ENCODE data around the gene CDH5. TPM values are rescaled to one million over a fixed set of nuclear protein-coding genes. Genes with fewer than 3 reads are reported as not detected.

CDH5 gene
- 10 to 100 TPM; 33.2 to 62.7 (median 46.6) TPM for total RNA-seq
- polyA plus RNA-seq = 10 to 100 TPM in 1 of 3 donors, 1 to 10 TPM in 2; 6.7 to 12.6 (median 8.9) TPM
- long read RNA-seq, donor 1, full-length matches to known transcripts = 15 of 38 reads
- long read RNA-seq, donor 1, partial matches to known transcripts = 23 of 38 reads
- long read RNA-seq, donor 1, other reads (novel, unspliced or antisense) = 0 of 38 reads
- long read RNA-seq, donor 2, full-length matches to known transcripts = 10 of 20 reads
- long read RNA-seq, donor 2, partial matches to known transcripts = 10 of 20 reads
- long read RNA-seq, donor 2, other reads (novel, unspliced or antisense) = 0 of 20 reads

GRCh38 chr16:66366433-66367299, at the start of gene CDH5:
Gene CDH5 (plus strand): TSS chr16:66366691. CDS start chr16:66379338, 12,647 bp downstream.
- DNase-seq = peak; percentile 87
- peaks cover 0 to 48% (median 0%) of the 10 kb centered on the region in 7 donors for H3K27me3 ChIP-seq (replicated peaks in 1 of 7)
- no peaks in the 10 kb centered on the region for H3K36me3 ChIP-seq
- H3K4me3 ChIP-seq = peak within 1 kb of the TSS in 7 of 8 donors; percentile 23 to 66 (median 34)
- peak within 1 kb of the TSS in 7 of 8 donors; percentile 37 to 78 (median 63) for H3K27ac ChIP-seq
- H3K9me3 ChIP-seq = no peaks in the 10 kb centered on the region
- TF ChIP-seq CTCF (IDR thresholded peaks at IDR 0.05 in 8 of 11, conservative IDR thresholded peaks at IDR 0.05 in 3 of 11) = no peak
- TF ChIP-seq POLR2AphosphoS5 (IDR thresholded peaks at IDR 0.05) = peak; percentile 66 to 86 (median 79)
- no peak for TF ChIP-seq POLR2A (IDR thresholded peaks at IDR 0.05)
- intact Hi-C loops (cut with DNase I; ENCODE audit: low total_unique reads) = no loop called here
- H3K4me1 ChIP-seq = peaks cover 0 to 82% (median 61%) of the 10 kb centered on the region in 6 donors
- 40 to 72% (median 53%) methylated on average over 10 to 25 of the region's 25 CpGs for WGBS, 5 donors

GRCh38 chr16:66318505-66318904, 48.0 kb upstream of the CDH5 start:
- TF ChIP-seq POLR2AphosphoS5 (IDR thresholded peaks at IDR 0.05) = no peak
- no peak for TF ChIP-seq POLR2A (IDR thresholded peaks at IDR 0.05)
- no peak for TF ChIP-seq CTCF (IDR thresholded peaks at IDR 0.05 in 8 of 11, conservative IDR thresholded peaks at IDR 0.05 in 3 of 11)
- H3K4me1 ChIP-seq = peaks cover 0 to 10% (median 8%) of the 10 kb centered on the region in 6 donors
- no peak overlapping the region for H3K4me3 ChIP-seq
- intact Hi-C loops (cut with DNase I; ENCODE audit: low total_unique reads) = no loop called here
- no peak for DNase-seq
- no peaks in the 10 kb centered on the region for H3K36me3 ChIP-seq
- H3K27ac ChIP-seq = no peak overlapping the region
- 85 to 100% (median 86%) methylated on average over 1 of the region's 1 CpG for WGBS, 5 donors
- peaks cover 0 to 17% (median 0%) of the 10 kb centered on the region in 7 donors for H3K27me3 ChIP-seq (replicated peaks in 1 of 7)
- no peaks in the 10 kb centered on the region for H3K9me3 ChIP-seq

- Histone ChIP-seq H3K36me3 (no peaks in the 10 kb centered on the region), H3K9me3 (no peaks in the 10 kb centered on the region), H3K4me1 (no peaks in the 10 kb centered on the region), H3K27me3 (replicated peaks in 1 of 7) (peaks cover 0 to 30% (median 0%) of the 10 kb centered on the region in 7 donors), H3K27ac (no peak overlapping the region), H3K4me3 (no peak overlapping the region)
- intact Hi-C loops (cut with DNase I; ENCODE audit: low total_unique reads) = no loop called here
- DNase-seq = no peak
- TF ChIP-seq CTCF (IDR thresholded peaks at IDR 0.05 in 8 of 11, conservative IDR thresholded peaks at IDR 0.05 in 3 of 11) (no peak), POLR2AphosphoS5 (IDR thresholded peaks at IDR 0.05) (no peak), POLR2A (IDR thresholded peaks at IDR 0.05) (no peak)
Observed at GRCh38 chr16:66320774-66321173, 45.7 kb upstream of the CDH5 start.

- Histone ChIP-seq H3K9me3 (no peaks in the 10 kb centered on the region), H3K4me3 (no peak overlapping the region), H3K27ac (no peak overlapping the region), H3K36me3 (no peaks in the 10 kb centered on the region), H3K27me3 (replicated peaks in 1 of 7) (peaks cover 0 to 38% (median 0%) of the 10 kb centered on the region in 7 donors), H3K4me1 (no peaks in the 10 kb centered on the region)
- intact Hi-C loops (cut with DNase I; ENCODE audit: low total_unique reads) = no loop called here
- DNase-seq = no peak
- TF ChIP-seq POLR2AphosphoS5 (IDR thresholded peaks at IDR 0.05) = no peak
- TF ChIP-seq POLR2A (IDR thresholded peaks at IDR 0.05) = no peak
- no peak for TF ChIP-seq CTCF (IDR thresholded peaks at IDR 0.05 in 8 of 11, conservative IDR thresholded peaks at IDR 0.05 in 3 of 11)
- 56 to 67% (median 64%) methylated on average over 4 of the region's 4 CpGs for WGBS, 5 donors
Observed at GRCh38 chr16:66322174-66322573, 44.3 kb upstream of the CDH5 start.
